Right lobe of liver (tissue), 4 donors: ENCODE results near the gene CPSF3.

ENCODE experiments used
- POLR2A ChIP-seq: fragments of 450-650 bp; IDR thresholded peaks from one replicate; pipeline ENCODE4 v1.6.1; 2017; ENCODE audit warnings: antibody characterized with exemption, mild to moderate bottlenecking
- TF ChIP-seq, protein P1 (sequence below), 4 donors: fragments of 200-600 bp in 3 of 4; fragments of 450-650 bp in 1 of 4; IDR thresholded peaks; one replicate each; pipeline versions ENCODE4 v1.5.1 to v1.8.0; 2016 to 2022; ENCODE audit warnings: antibody characterized with exemption in 4 of 4, mild to moderate bottlenecking in 2 of 4
- donor health status: DM: no; HTN: no; CAD: no.
- donor health status: DM: no; HTN: no; CAD: no.
- donor health status: DM: no; HTN: yes; CAD: no.

DNA sequence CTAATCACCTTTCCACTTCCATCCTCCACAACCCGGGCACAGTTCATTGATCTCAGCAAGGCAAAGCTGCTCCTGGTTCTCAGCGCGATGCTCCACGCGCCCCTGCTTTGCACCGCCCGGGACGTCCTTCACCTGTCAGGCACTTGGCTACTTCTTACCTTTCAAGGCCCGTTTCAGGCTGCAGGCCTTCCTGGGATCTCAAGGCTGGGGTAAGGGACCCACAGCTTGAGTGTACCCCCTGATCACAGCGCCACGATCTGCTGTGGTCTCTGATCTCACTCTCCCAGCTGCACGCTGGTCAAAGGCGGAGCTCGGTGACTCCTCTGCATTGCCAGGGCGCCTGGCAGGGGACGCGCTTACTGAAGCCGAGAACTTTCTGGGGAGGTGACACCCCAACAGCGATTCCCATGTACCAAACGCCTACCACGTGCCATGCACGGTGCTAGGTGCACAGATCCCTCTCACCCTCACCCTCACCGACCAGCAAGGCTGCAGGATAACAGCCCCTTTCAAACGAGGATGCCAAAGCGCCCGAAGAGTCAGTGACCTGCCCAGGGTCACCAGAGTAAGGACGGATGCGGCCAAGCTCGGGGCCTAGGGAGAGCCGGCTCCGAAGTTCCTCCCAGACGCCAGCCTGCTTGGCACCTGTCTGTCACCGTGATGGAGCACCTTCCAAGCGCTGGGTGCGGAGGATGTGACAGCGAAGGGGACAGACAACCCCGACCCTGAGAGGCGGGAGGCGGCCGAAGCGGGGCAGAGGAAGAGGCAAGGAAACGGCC, 944 bp upstream of the CPSF3 start:
- no peak for TF ChIP-seq POLR2A
- TF ChIP-seq, protein P1, sequence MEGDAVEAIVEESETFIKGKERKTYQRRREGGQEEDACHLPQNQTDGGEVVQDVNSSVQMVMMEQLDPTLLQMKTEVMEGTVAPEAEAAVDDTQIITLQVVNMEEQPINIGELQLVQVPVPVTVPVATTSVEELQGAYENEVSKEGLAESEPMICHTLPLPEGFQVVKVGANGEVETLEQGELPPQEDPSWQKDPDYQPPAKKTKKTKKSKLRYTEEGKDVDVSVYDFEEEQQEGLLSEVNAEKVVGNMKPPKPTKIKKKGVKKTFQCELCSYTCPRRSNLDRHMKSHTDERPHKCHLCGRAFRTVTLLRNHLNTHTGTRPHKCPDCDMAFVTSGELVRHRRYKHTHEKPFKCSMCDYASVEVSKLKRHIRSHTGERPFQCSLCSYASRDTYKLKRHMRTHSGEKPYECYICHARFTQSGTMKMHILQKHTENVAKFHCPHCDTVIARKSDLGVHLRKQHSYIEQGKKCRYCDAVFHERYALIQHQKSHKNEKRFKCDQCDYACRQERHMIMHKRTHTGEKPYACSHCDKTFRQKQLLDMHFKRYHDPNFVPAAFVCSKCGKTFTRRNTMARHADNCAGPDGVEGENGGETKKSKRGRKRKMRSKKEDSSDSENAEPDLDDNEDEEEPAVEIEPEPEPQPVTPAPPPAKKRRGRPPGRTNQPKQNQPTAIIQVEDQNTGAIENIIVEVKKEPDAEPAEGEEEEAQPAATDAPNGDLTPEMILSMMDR (IDR thresholded peaks at IDR 0.05) = no peak
